Colonic mucosa (tissue), 4 donors: ENCODE data around the gene TFF2. TPM values are rescaled to one million over a fixed set of nuclear protein-coding genes. Genes with fewer than 3 reads are reported as not detected.

Source experiments
- DNase-seq: peaks from one replicate; pipeline ENCODE4 v3.0.0-alpha.2; 2020
- H3K27ac ChIP-seq: fragments of 200-600 bp; one replicate; pipeline ENCODE4 v1.8.0; 2021
- H3K27me3 ChIP-seq: fragments of 200-600 bp; one replicate; pipeline ENCODE4 v1.8.0; 2021
- H3K36me3 ChIP-seq: fragments of 200-600 bp; one replicate; pipeline ENCODE4 v1.8.0; 2021
- H3K4me1 ChIP-seq: fragments of 200-600 bp; one replicate; pipeline ENCODE4 v1.8.0; 2021; ENCODE audit warnings: mild to moderate bottlenecking
- H3K4me3 ChIP-seq: fragments of 200-600 bp; one replicate; pipeline ENCODE4 v1.8.0; 2021
- H3K9ac ChIP-seq, 2 donors: one replicate each; pipeline ENCODE4 v1.7.0; 2013; ENCODE audit warnings: control low read depth in 2 of 2, low read depth in 2 of 2, low read length in 2 of 2
- H3K9me3 ChIP-seq: fragments of 200-600 bp; one replicate; pipeline ENCODE4 v1.8.0; 2021
- CTCF ChIP-seq: fragments of 200-600 bp; IDR thresholded peaks from one replicate; pipeline ENCODE4 v1.8.0; 2022; ENCODE audit warnings: antibody characterized with exemption, mild to moderate bottlenecking
- intact Hi-C: fragments of 100-400 bp; cut with DNase I; formaldehyde crosslinking; loops from one replicate; pipeline ENCODE4 v1.14.1; 2022
- total RNA-seq, 2 donors: library from RNA; stranded (reverse); fragmentation: NEBNext Ultra II Directional in 1 of 2; extraction: Animal tissue kit (Norgen Biotek cat#: 25700) in 1 of 2; gene quantifications; one replicate each; pipeline ENCODE4 v1.2.1, GENCODE V29; 2021
- donor health status: healthy.
- donor health status: DM: no; HTN: no; CAD: no.
- donor health status: DM: no; HTN: no; CAD: no.

Gene TFF2
- 1 to 10 TPM; 2.3 to 2.5 TPM for total RNA-seq

- H3K9ac ChIP-seq, result no peak within 1 kb of the TSS
- no peak for DNase-seq
- H3K27me3 ChIP-seq, result no peaks in the 10 kb centered on the region
- no peaks in the 10 kb centered on the region for H3K9me3 ChIP-seq
- H3K36me3 ChIP-seq, result no peaks in the 10 kb centered on the region
- TF ChIP-seq CTCF, result no peak
- intact Hi-C loops, result no loop called here
- no peak within 1 kb of the TSS for H3K27ac ChIP-seq
- H3K4me3 ChIP-seq, result no peak within 1 kb of the TSS
- no peaks in the 10 kb centered on the region for H3K4me1 ChIP-seq
These were observed at the start of gene TFF2 for GRCh38 chr21:42350927-42351426. TFF2 (minus strand) TSS chr21:42350994; CDS start chr21:42350957, 37 bp downstream.

DNA sequence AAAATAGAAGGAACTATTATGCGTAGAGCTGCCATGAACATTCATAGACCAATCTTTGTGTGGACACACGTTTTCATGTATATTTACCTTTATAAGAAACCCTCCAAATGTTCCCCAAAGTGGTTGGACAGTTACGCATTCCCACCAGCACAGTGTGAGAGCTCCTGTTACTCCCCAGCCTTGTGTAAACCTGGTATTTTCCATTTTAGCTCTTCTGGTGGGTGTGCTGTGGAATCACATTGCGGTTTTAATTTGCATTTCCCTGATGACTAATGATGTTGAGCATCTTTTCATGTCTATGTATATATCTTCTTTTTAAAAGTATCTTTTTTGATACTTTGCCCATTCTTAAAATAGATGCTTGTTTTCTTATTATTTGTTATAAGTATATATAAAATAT is 49.7 kb upstream of the TFF2 start:
- H3K27me3 ChIP-seq, result no peaks in the 10 kb centered on the region
- no peak for DNase-seq

DNA sequence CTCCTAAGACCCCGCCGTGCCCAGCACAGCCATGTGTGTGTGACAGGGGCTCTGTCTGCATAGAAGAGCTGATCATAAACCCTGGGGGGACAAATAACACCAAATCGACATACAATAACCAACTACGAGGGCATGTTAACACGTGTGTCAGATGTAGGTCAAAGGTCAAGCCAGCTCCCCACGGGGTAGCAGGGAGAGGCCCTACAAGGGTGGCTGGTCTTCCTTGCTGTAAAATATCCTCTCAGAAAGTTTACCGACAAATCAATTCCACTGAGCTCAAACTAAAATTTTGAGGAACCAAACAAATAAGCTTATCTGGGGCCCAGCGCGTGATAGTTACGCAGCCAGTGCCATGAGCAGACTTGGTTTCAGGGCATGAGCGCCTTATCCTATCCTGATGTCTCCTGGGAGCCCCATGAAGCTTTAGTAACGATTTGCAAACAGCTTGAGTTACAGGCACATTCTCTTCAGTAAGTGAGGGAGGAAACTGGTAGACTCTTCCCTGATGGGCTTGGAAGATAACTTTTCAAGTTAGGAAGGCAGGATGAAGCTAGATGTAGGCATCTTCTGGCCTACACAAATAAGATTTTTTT is 47.7 kb upstream of the TFF2 start:
- DNase-seq, result no peak
- H3K9me3 ChIP-seq, result no peaks in the 10 kb centered on the region
- no peaks in the 10 kb centered on the region for H3K27me3 ChIP-seq
- H3K4me3 ChIP-seq, result no peak overlapping the region
- no peaks in the 10 kb centered on the region for H3K4me1 ChIP-seq
- TF ChIP-seq CTCF, result no peak
- no peaks in the 10 kb centered on the region for H3K36me3 ChIP-seq
- intact Hi-C loops, result no loop called here
- H3K27ac ChIP-seq, result no peak overlapping the region
- H3K9ac ChIP-seq, result no peak overlapping the region

More for the DNA sequence above, 49.7 kb upstream of the TFF2 start:
- Histone ChIP-seq H3K36me3 (no peaks in the 10 kb centered on the region), H3K9ac (no peak overlapping the region), H3K4me1 (no peaks in the 10 kb centered on the region), H3K9me3 (no peaks in the 10 kb centered on the region), H3K4me3 (no peak overlapping the region), H3K27ac (no peak overlapping the region)
- intact Hi-C loops, result no loop called here
- no peak for TF ChIP-seq CTCF

DNA sequence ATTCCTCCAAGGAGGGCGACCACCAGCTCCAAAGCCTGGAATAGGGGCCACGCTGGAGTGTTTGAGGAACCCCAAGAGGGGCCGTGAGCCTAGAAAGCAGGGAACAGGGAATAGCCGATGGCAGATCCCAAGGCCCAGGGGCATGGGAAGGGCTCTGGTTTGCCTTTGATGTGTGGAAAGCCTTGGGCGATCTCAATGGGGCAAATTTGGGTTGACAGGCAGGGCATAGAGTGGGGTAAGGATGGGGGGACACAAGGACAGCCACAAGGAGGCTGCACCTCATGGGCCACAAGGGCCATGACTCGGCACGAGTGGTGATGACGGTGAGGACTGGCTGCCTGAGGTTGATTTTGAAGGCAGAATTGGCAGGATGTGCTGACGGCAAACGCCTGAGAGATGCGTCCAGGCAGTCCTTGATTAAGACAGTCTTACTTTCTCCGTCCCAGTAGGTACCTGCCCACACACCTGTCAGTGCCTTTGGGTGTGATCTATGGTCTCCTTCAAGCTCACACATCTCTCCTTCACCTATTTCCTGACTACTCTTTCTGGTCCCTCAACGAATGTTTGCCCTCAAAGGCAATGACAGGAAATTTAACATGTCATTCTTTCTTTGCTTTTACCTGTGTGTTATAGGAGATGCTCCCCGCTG is 47.1 kb upstream of the TFF2 start:
- Histone ChIP-seq H3K27ac (no peak overlapping the region), H3K4me1 (no peaks in the 10 kb centered on the region), H3K36me3 (no peaks in the 10 kb centered on the region), H3K4me3 (no peak overlapping the region), H3K9me3 (no peaks in the 10 kb centered on the region), H3K9ac (no peak overlapping the region), H3K27me3 (no peaks in the 10 kb centered on the region)
- no peak for DNase-seq
- intact Hi-C loops, result no loop called here
- TF ChIP-seq CTCF, result no peak

GRCh38 chr21:42396799-42397745 is 46.3 kb upstream of the TFF2 start:
- no peak for DNase-seq
- intact Hi-C loops, result no loop called here

More at GRCh38 chr21:42396799-42397745, 46.3 kb upstream of the TFF2 start:
- Histone ChIP-seq H3K27me3 (no peaks in the 10 kb centered on the region), H3K4me3 (no peak overlapping the region), H3K9ac (no peak overlapping the region), H3K36me3 (no peaks in the 10 kb centered on the region), H3K27ac (no peak overlapping the region), H3K9me3 (no peaks in the 10 kb centered on the region), H3K4me1 (no peaks in the 10 kb centered on the region)
- TF ChIP-seq CTCF, result no peak
